A549 (cell line): ENCODE measurements around the gene MOB2. TPM values are rescaled to one million over a fixed set of nuclear protein-coding genes. Genes with fewer than 3 reads are reported as not detected.

Experiments used
- ATAC-seq, 2 experiments: fragments of 200-7000 bp in 1 of 2; fragments of >200 bp in 1 of 2; cut with Nextera tagmentation in 1 of 2; cut with Tn5 transposase in 1 of 2; 3 replicates each; pipeline versions ENCODE4 v1.8.0 to v1.9.1; 2018 to 2020; ENCODE audit warnings: mild to moderate bottlenecking in 1 of 2, moderate library complexity in 1 of 2
- CTCF ChIA-PET: fragments of 300-600 bp; sonication (Branson Sonifier 250); formaldehyde crosslinking; extraction: SDS; loops from one replicate; lab custom pipeline; 2021; ENCODE audit warnings: antibody characterized with exemption, inconsistent platforms; lab: Yijun Ruan, JAX
- POLR2A ChIA-PET: fragments of 350-600 bp; formaldehyde crosslinking; extraction: SDS; loops from one replicate; lab custom pipeline; 2021; ENCODE audit warnings: antibody characterized with exemption, inconsistent platforms; lab: Yijun Ruan, JAX
- DNase-seq, 2 experiments: peaks; one replicate each; pipeline versions ENCODE4 v3.0.0 to v3.0.0-alpha.2; 2011 to 2016; ENCODE audit warnings: low read depth in 1 of 2, low spot score in 1 of 2
- FAIRE-seq: peaks from 2 replicates; lab custom pipeline; 2011; peaks lifted over from hg19 to GRCh38; lab: Jason Lieb, UNC
- H3K27ac ChIP-seq, 2 experiments: fragments of >200 bp; sonication (Bioruptor Twin); formaldehyde crosslinking; 3 replicates each; pipeline ENCODE4 v1.5.1; 2016 to 2017
- H3K4me1 ChIP-seq: fragments of >200 bp; sonication (Bioruptor Twin); formaldehyde crosslinking; 3 replicates; pipeline ENCODE4 v1.6.1; 2016
- H3K4me2 ChIP-seq: fragments of >200 bp; sonication (Bioruptor Twin); formaldehyde crosslinking; 3 replicates; pipeline ENCODE4 v1.6.1; 2016
- H3K4me3 ChIP-seq: fragments of >200 bp; sonication (Bioruptor Twin); formaldehyde crosslinking; 3 replicates; pipeline ENCODE4 v1.5.1; 2016
- H3K9me3 ChIP-seq: fragments of >200 bp; sonication (Bioruptor Twin); formaldehyde crosslinking; 3 replicates; pipeline ENCODE4 v1.6.1; 2016
- CBX2 ChIP-seq: fragments of 200-600 bp; sonication (generic); IDR thresholded peaks from 2 replicates; pipeline ENCODE4 v1.6.1; 2016; ENCODE audit warnings: low read depth, mild to moderate bottlenecking, borderline replicate concordance
- CBX8 ChIP-seq: fragments of 200-600 bp; sonication (generic); IDR thresholded peaks from 2 replicates; pipeline ENCODE4 v1.6.1; 2016
- CHD2 ChIP-seq: fragments of 150-350 bp; IDR thresholded peaks from 2 replicates; pipeline ENCODE4 v1.6.1; 2014; ENCODE audit warnings: low read length; ENCODE audit not compliant: partially characterized antibody
- EP300 ChIP-seq, 2 experiments: fragments of >200 bp; sonication (Bioruptor Twin); formaldehyde crosslinking; IDR thresholded peaks; 2 replicates in 1 of 2; 3 replicates in 1 of 2; pipeline ENCODE4 v1.6.1; 2016 to 2017
- FOSB ChIP-seq: fragments of 250-450 bp; sonication (Bioruptor Pico); IDR thresholded peaks from 2 replicates; pipeline ENCODE4 v1.5.0; 2020; ENCODE audit warnings: mild to moderate bottlenecking, moderate library complexity
- HEYL ChIP-seq: fragments of 250-450 bp; sonication (Bioruptor Pico); IDR thresholded peaks from 2 replicates; pipeline ENCODE4 v1.8.0; 2021; ENCODE audit warnings: mild to moderate bottlenecking, moderate library complexity
- HMGXB4 ChIP-seq: fragments of 250-450 bp; sonication (Bioruptor Pico); IDR thresholded peaks from 2 replicates; pipeline ENCODE4 v1.5.0; 2021; ENCODE audit warnings: mild to moderate bottlenecking, moderate library complexity, borderline replicate concordance
- HOXB13 ChIP-seq: fragments of 250-450 bp; sonication (Bioruptor Pico); IDR thresholded peaks from 2 replicates; pipeline ENCODE4 v1.5.0; 2020; ENCODE audit warnings: low read depth, mild to moderate bottlenecking, moderate library complexity
- KDM5A ChIP-seq: fragments of 200-600 bp; sonication (generic); IDR thresholded peaks from 2 replicates; pipeline ENCODE4 v1.6.1; 2016; ENCODE audit warnings: antibody characterized with exemption, mild to moderate bottlenecking
- MAFK ChIP-seq: fragments of 450-650 bp; IDR thresholded peaks from 2 replicates; pipeline ENCODE4 v1.6.1; 2014; ENCODE audit not compliant: partially characterized antibody
- MAZ ChIP-seq: fragments of 150-350 bp; IDR thresholded peaks from 2 replicates; pipeline ENCODE4 v1.6.1; 2014; ENCODE audit warnings: antibody characterized with exemption, low read depth, low read length, borderline replicate concordance
- POLR2AphosphoS2 ChIP-seq: conservative IDR thresholded peaks from 2 replicates; pipeline ENCODE4 v1.6.1; 2012; ENCODE audit warnings: low read length, improper control_type of control experiment, inconsistent platforms
- RCOR1 ChIP-seq: fragments of 150-350 bp; IDR thresholded peaks from 2 replicates; pipeline ENCODE4 v1.6.1; 2014; ENCODE audit warnings: antibody characterized with exemption, low read length, low read depth
- WGBS: methylation state at CpG from one replicate; pipeline ENCODE4 v1.1.6; 2017; ENCODE audit errors: missing lambda C conversion rate; 5-methylcytosine and 5-hydroxymethylcytosine counted together
- polyA plus RNA-seq, 4 experiments: library from polyadenylated mRNA; depleted of rRNA in 3 of 4; stranded (reverse); fragments of >200 nt; fragmentation: RNase III in 1 of 4; extraction: RNeasy Plus Mini Kit Qiagen cat#74134 plus additional on column Dnase treatment in 1 of 4; gene quantifications; 2 replicates in 3 of 4; 3 replicates in 1 of 4; pipeline ENCODE4 v1.2.3, GENCODE V29; 2011 to 2017
- TF ChIP-seq, protein P1 (sequence below): fragments of >200 bp; sonication (Bioruptor Twin); formaldehyde crosslinking; IDR thresholded peaks from 3 replicates; pipeline ENCODE4 v1.6.1; 2016
- TF ChIP-seq, protein P2 (sequence below): IDR thresholded peaks from 2 replicates; pipeline ENCODE4 v1.6.1; 2012
- TF ChIP-seq, protein P3 (sequence below): fragments of >200 bp; sonication (Bioruptor Twin); formaldehyde crosslinking; IDR thresholded peaks from 2 replicates; pipeline ENCODE4 v1.6.1; 2016

Gene MOB2
- polyA plus RNA-seq, 2 of the 4 experiments (the other 2 are of a cell fraction), result 25.4 to 38.2 TPM

DNA sequence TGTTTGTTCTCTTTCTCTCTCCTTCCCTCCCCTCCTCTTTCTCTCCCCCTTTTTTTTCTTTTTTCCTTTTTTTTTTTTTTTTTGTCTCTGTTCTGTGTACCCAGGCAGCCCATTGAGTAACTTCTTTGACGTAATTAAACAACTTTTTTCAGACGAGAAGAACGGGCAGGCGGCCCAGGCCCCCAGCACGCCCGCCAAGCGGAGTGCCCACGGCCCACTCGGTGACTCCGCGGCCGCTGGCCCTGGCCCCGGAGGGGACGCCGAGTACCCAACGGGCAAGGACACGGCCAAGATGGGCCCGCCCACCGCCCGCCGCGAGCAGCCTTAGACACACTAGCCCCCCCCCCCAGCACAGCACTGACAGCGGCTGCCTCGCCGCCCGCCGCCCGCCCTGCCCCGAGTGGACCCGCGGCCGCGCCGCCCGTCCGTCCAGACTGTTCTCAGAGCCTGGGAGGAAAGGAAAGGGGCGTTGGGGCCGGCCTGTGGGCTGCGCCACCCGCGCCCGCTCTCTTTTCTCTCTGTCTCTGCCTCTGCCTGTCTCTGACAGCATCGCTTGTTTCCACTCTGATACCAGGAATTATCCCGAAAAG is 26.1 kb downstream of the MOB2 start:
- TF ChIP-seq KDM5A (no peak), POLR2AphosphoS2 (no peak), CBX8 (no peak), HMGXB4 (no peak), FOSB (CRISPR knock-in tag) (no peak), RCOR1 (no peak), CBX2 (no peak)
- TF ChIP-seq, protein P1, sequence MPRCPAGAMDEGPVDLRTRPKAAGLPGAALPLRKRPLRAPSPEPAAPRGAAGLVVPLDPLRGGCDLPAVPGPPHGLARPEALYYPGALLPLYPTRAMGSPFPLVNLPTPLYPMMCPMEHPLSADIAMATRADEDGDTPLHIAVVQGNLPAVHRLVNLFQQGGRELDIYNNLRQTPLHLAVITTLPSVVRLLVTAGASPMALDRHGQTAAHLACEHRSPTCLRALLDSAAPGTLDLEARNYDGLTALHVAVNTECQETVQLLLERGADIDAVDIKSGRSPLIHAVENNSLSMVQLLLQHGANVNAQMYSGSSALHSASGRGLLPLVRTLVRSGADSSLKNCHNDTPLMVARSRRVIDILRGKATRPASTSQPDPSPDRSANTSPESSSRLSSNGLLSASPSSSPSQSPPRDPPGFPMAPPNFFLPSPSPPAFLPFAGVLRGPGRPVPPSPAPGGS, result no peak
- TF ChIP-seq, protein P2, sequence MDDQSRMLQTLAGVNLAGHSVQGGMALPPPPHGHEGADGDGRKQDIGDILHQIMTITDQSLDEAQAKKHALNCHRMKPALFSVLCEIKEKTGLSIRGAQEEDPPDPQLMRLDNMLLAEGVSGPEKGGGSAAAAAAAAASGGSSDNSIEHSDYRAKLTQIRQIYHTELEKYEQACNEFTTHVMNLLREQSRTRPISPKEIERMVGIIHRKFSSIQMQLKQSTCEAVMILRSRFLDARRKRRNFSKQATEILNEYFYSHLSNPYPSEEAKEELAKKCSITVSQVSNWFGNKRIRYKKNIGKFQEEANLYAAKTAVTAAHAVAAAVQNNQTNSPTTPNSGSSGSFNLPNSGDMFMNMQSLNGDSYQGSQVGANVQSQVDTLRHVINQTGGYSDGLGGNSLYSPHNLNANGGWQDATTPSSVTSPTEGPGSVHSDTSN, result no peak
- TF ChIP-seq, protein P3, sequence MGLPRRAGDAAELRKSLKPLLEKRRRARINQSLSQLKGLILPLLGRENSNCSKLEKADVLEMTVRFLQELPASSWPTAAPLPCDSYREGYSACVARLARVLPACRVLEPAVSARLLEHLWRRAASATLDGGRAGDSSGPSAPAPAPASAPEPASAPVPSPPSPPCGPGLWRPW, result no peak
- Histone ChIP-seq H3K27ac (no peak overlapping the region), H3K4me1 (peaks cover 6% of the 10 kb centered on the region; the same call in 1 of the 3 replicates), H3K9me3 (no peaks in the 10 kb centered on the region), H3K4me2 (no peak overlapping the region), H3K4me3 (no peak overlapping the region)
- FAIRE-seq (no peak), DNase-seq (no peak), ATAC-seq (no peak)
- ChIA-PET CTCF (interaction anchor here (0.9 kb wide), 1 partner anchor 30 kb away, joined by 3 read pairs; no protein-coding TSS in a partner anchor), POLR2A (no interaction called here)
- WGBS, result 84% methylated on average over 36 of the region's 44 CpGs

DNA sequence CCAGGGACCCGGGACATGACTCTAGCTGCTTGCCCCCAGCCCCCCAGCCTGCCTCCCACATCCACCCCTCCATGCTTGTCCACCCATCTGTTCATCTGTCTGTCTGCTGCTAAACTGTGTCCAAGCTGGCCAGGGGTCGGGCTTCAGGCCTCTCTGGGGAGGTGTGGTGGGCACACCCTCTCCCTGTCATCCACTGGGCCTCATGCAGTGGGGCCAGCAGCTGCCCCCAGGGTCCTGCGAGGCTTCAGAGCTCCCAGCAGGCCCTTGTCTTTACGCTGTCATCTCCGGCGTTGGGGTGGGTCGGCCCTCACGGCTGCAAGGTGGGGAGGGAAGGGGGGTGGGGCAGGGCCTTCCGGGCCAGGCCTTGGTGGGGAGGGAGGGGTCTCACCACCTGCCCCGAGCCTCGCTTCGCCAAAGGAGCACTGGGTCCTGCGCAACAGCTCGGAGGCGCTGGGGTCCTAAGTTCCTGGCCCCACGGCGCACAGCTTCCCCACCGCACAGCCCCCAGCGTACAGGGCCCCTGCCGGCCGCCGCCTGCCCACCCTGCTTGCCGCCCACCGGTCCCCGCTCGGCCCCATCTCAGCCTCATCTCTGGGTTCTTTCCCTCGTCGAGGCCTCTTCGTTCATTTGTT is 26.7 kb downstream of the MOB2 start:
- Histone ChIP-seq H3K27ac (no peak overlapping the region), H3K4me3 (no peak overlapping the region), H3K4me1 (peaks cover 6% of the 10 kb centered on the region; the same call in 1 of the 3 replicates), H3K4me2 (no peak overlapping the region), H3K9me3 (no peaks in the 10 kb centered on the region)
- no peak for DNase-seq
- TF ChIP-seq MAZ, result no peak
- ChIA-PET CTCF (interaction anchor here (0.8 kb wide), 1 partner anchor 12 kb away, joined by 3 read pairs; no protein-coding TSS in a partner anchor), POLR2A (no interaction called here)
- 93% methylated on average over 19 of the region's 29 CpGs for WGBS
- FAIRE-seq, result no peak
- ATAC-seq, result no peak

DNA sequence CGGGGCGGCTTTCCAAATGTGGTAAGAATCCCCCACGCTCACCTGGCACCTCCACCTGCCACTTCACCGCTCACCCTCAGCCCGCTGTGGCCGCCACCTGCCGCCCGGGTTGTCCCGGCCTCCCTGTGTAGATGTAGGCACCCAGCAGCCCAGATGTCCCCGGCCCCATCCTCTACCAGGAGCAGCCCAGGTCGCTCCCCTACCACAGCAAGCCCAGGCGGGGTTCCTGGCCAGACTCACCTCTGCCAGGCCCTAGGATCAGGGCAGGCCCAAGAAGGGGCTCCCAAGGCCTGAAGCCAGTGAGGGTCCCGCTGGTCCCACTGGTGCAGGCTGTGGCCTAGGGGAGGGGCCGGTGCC is 27.4 kb downstream of the MOB2 start:
- 94% methylated on average over 10 of the region's 14 CpGs for WGBS
- FAIRE-seq, result no peak
- POLR2A ChIA-PET, result no interaction called here
- peaks cover 6% of the 10 kb centered on the region; the same call in 1 of the 3 replicates for H3K4me1 ChIP-seq
- ATAC-seq, result peak in 1 of 2 experiments; percentile 11; a peak in 3 of 6 replicates
- no peak overlapping the region for H3K27ac ChIP-seq
- no peak overlapping the region for H3K4me2 ChIP-seq
- TF ChIP-seq MAFK, result peak; percentile 30
- TF ChIP-seq EP300 (IDR thresholded peaks at IDR 0.05), result no peak
- TF ChIP-seq HEYL (CRISPR knock-in tag), result no peak
- TF ChIP-seq CHD2, result no peak
- TF ChIP-seq HOXB13, result no peak
- no peak overlapping the region for H3K4me3 ChIP-seq
- CTCF ChIA-PET, result interaction anchor here (0.8 kb wide), 1 partner anchor 11 kb away, joined by 3 read pairs; no protein-coding TSS in a partner anchor
- no peaks in the 10 kb centered on the region for H3K9me3 ChIP-seq
- DNase-seq, result no peak
